CD4-positive, alpha-beta memory T cell (primary cell): ENCODE measurements around the gene BTF3. TPM values are rescaled to one million over a fixed set of nuclear protein-coding genes. Genes with fewer than 3 reads are reported as not detected.

Experiments used
- CTCF ChIA-PET: fragments of 350-600 bp; sonication (Branson Sonifier 250); formaldehyde crosslinking; loops from one replicate; lab custom pipeline; 2021; ENCODE audit warnings: inconsistent platforms; ENCODE audit not compliant: partially characterized antibody; lab: Charles Lee
- POLR2A ChIA-PET: fragments of 350-600 bp; sonication (Branson Sonifier 250); formaldehyde crosslinking; loops from one replicate; lab custom pipeline; 2021; ENCODE audit not compliant: partially characterized antibody; lab: Charles Lee
- DNase-seq, 5 donors: peaks; one replicate each; pipeline versions ENCODE4 v3.0.0 to v3.0.0-alpha.2; 2020 to 2022; ENCODE audit warnings: mixed read lengths in 1 of 5
- H3K27ac ChIP-seq: one replicate; pipeline ENCODE4 v1.7.0; 2013; ENCODE audit warnings: low read depth, low read length
- H3K27me3 ChIP-seq: 2 replicates; pipeline ENCODE4 v1.7.0; 2013; ENCODE audit warnings: mild to moderate bottlenecking, low read length, moderate library complexity; ENCODE audit not compliant: insufficient read depth
- H3K36me3 ChIP-seq: 2 replicates; pipeline ENCODE4 v1.7.0; 2013; ENCODE audit warnings: mild to moderate bottlenecking, low read length, moderate library complexity; ENCODE audit not compliant: insufficient read depth
- H3K4me1 ChIP-seq: 2 replicates; pipeline ENCODE4 v1.7.0; 2013; ENCODE audit warnings: mild to moderate bottlenecking, low read length, moderate library complexity; ENCODE audit not compliant: insufficient read depth
- H3K4me3 ChIP-seq, 2 donors: one replicate each; pipeline ENCODE4 v1.7.0; 2013; ENCODE audit warnings: low read length in 2 of 2, mild to moderate bottlenecking in 1 of 2
- H3K9me3 ChIP-seq, 2 donors: one replicate each; pipeline ENCODE4 v1.7.0; 2013; ENCODE audit warnings: low read length in 2 of 2, control low read depth in 1 of 2; ENCODE audit not compliant: control insufficient read depth in 1 of 2
- H3K27ac Mint-ChIP-seq, 7 donors: one replicate each; pipeline ENCODE4 v1.8.0; 2020 to 2021; ENCODE audit warnings: mixed read lengths in 7 of 7, mild to moderate bottlenecking in 6 of 7, inconsistent platforms in 3 of 7, moderate library complexity in 3 of 7
- H3K27me3 Mint-ChIP-seq, 2 donors: one replicate each; pipeline ENCODE4 v1.8.0; 2020 to 2021; ENCODE audit warnings: mixed read lengths in 2 of 2
- H3K36me3 Mint-ChIP-seq, 2 donors: one replicate each; pipeline ENCODE4 v1.8.0; 2020 to 2021; ENCODE audit warnings: mixed read lengths in 2 of 2, inconsistent platforms in 1 of 2, mild to moderate bottlenecking in 1 of 2
- H3K4me1 Mint-ChIP-seq, 4 donors: one replicate each; pipeline ENCODE4 v1.8.0; 2020 to 2021; ENCODE audit warnings: mixed read lengths in 4 of 4, mild to moderate bottlenecking in 1 of 4
- H3K4me3 Mint-ChIP-seq, 8 donors: one replicate each; pipeline ENCODE4 v1.8.0; 2020 to 2021; ENCODE audit warnings: mixed read lengths in 8 of 8, mild to moderate bottlenecking in 7 of 8, moderate library complexity in 6 of 8, inconsistent platforms in 3 of 8
- H3K9me3 Mint-ChIP-seq, 8 donors: one replicate each; pipeline ENCODE4 v1.8.0; 2020 to 2021; ENCODE audit warnings: mixed read lengths in 8 of 8, mild to moderate bottlenecking in 5 of 8, inconsistent platforms in 3 of 8, moderate library complexity in 1 of 8
- intact Hi-C: fragments of 100-400 bp; cut with micrococcal nuclease; formaldehyde crosslinking; loops from one replicate; pipeline ENCODE4 v1.15.1; 2023
- polyA plus RNA-seq, 2 donors: library from polyadenylated mRNA; unstranded; fragments of 300-500 nt; fragmentation: Illumina TruSeq; gene quantifications; one replicate each; pipeline ENCODE4 v1.2.3, GENCODE V29; 2021
- total RNA-seq, 2 experiments: library from RNA; stranded (reverse); gene quantifications; one replicate each; pipeline ENCODE4 v1.2.3, GENCODE V29; 2021

Gene BTF3
- total and polyA plus RNA-seq, 4 experiments from 2014 or later, result 538 to 779 (median 657) TPM

DNA sequence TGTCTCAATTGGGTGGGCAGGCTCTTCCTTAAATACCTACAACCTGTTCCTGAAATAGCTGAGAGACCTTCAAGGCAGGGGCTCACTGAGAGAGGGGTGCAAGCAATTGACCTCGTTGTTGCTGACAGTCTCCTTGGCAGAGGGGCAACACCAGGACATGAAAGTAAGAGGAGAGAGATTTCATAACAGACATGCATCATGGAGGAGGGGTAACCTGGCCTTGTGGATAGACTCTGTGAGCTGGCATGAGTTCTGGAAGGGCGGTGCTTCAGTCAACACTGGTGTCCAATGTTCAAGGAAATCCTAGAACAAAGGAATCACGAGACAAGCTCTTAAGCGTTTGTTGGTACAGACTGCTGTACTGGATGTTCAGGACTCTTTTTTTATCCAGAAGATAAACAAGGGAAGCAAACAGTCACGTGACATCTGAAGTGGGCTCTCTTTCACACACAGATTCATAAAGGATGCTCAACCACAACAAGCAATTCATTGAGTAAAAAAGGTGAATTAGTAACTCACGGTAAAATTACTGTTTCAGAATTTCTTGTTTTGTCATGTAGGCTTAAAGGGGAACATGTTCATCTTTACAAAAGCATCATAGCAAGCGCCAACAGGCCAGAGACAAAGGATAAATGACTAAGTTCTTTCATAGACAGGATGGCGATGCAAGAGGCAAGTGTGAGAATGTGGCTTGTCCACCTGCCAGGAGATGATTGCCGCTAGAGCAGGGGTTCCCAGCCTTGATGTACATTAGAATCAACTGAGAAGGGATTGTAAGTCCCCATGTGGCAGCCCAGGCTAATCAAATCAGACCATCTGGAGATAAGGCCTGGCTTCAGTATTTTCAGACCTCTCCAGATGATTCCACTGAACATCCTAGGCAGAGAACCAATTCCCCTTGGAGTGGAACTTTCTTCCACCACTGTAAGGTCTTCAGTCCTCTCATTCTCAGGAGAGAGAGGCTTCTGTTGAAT, 46.5 kb downstream of the BTF3 start:
- H3K27ac Mint-ChIP-seq, result no peak overlapping the region
- no peak overlapping the region for H3K27ac ChIP-seq
- H3K27me3 Mint-ChIP-seq, result peaks cover 12 to 30% of the 10 kb centered on the region in 2 donors
- no peaks in the 10 kb centered on the region for H3K4me1 ChIP-seq
- no peak for DNase-seq
- H3K4me3 ChIP-seq, result no peak overlapping the region
- no peaks in the 10 kb centered on the region for H3K36me3 ChIP-seq
- H3K36me3 Mint-ChIP-seq, result no peaks in the 10 kb centered on the region
- intact Hi-C loops, result no loop called here
- CTCF ChIA-PET, result interaction anchor here (1.3 to 1.5 kb wide), 2 partner anchors 10 to 15 kb away, joined by 3 to 4 read pairs; no protein-coding TSS in a partner anchor
- no peak overlapping the region for H3K4me3 Mint-ChIP-seq
- no peaks in the 10 kb centered on the region for H3K9me3 Mint-ChIP-seq
- H3K4me1 Mint-ChIP-seq, result no peaks in the 10 kb centered on the region
- H3K9me3 ChIP-seq, result no peaks in the 10 kb centered on the region
- POLR2A ChIA-PET, result no interaction called here
- H3K27me3 ChIP-seq, result no peaks in the 10 kb centered on the region

DNA sequence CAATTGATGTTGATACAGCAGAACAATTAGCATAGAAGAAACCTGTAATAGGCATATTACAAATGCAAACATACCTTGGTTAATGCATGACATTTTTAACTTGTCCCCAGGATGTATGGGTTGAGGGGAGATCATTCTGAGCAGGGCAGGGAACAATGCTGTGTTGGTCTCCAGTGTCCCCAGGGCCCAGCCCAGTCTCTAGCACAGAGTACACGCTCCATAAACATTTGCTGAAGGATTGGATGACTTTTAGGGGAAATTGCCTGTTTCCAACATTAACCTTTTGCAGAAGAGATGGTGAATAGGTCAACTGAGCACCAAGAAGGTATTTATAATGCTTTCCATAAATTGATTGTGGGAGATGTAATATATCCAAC, 47.1 kb downstream of the BTF3 start:
- Histone ChIP-seq H3K27ac (no peak overlapping the region), H3K4me3 (no peak overlapping the region), H3K36me3 (no peaks in the 10 kb centered on the region), H3K9me3 (no peaks in the 10 kb centered on the region), H3K27me3 (no peaks in the 10 kb centered on the region), H3K4me1 (no peaks in the 10 kb centered on the region)
- peaks cover 10 to 24% of the 10 kb centered on the region in 2 donors for H3K27me3 Mint-ChIP-seq
- H3K27ac Mint-ChIP-seq, result no peak overlapping the region
- POLR2A ChIA-PET, result no interaction called here
- no peak overlapping the region for H3K4me3 Mint-ChIP-seq
- no peaks in the 10 kb centered on the region for H3K36me3 Mint-ChIP-seq
- CTCF ChIA-PET, result interaction anchor here (1.7 kb wide), 1 partner anchor 9 kb away, joined by 5 read pairs; no protein-coding TSS in a partner anchor
- no peaks in the 10 kb centered on the region for H3K4me1 Mint-ChIP-seq
- intact Hi-C loops, result no loop called here
- no peak for DNase-seq
- H3K9me3 Mint-ChIP-seq, result no peaks in the 10 kb centered on the region

- peaks cover 0 to 1% (median 0%) of the 10 kb centered on the region in 4 donors for H3K4me1 Mint-ChIP-seq
- POLR2A ChIA-PET, result no interaction called here
- CTCF ChIA-PET, result no interaction called here
- no peak overlapping the region for H3K4me3 Mint-ChIP-seq
- no peaks in the 10 kb centered on the region for H3K9me3 Mint-ChIP-seq
- no peaks in the 10 kb centered on the region for H3K27me3 ChIP-seq
- H3K36me3 ChIP-seq, result peaks cover 20% of the 10 kb centered on the region
- no peaks in the 10 kb centered on the region for H3K9me3 ChIP-seq
- H3K4me1 ChIP-seq, result no peaks in the 10 kb centered on the region
- H3K4me3 ChIP-seq, result no peak overlapping the region
- peaks cover 18 to 23% of the 10 kb centered on the region in 2 donors for H3K36me3 Mint-ChIP-seq
- no peak overlapping the region for H3K27ac Mint-ChIP-seq
- DNase-seq, result no peak
- intact Hi-C loops, result no loop called here
- H3K27ac ChIP-seq, result no peak overlapping the region
- H3K27me3 Mint-ChIP-seq, result peaks cover 0 to 5% of the 10 kb centered on the region in 2 donors
Observed at GRCh38 chr5:73550016-73550415, 51.8 kb downstream of the BTF3 start.

- H3K36me3 Mint-ChIP-seq, result peaks cover 33 to 40% of the 10 kb centered on the region in 2 donors
- CTCF ChIA-PET, result no interaction called here
- no peaks in the 10 kb centered on the region for H3K9me3 Mint-ChIP-seq
- no peak overlapping the region for H3K27ac ChIP-seq
- H3K9me3 ChIP-seq, result no peaks in the 10 kb centered on the region
- DNase-seq, result no peak
- H3K27me3 Mint-ChIP-seq, result no peaks in the 10 kb centered on the region
- H3K27ac Mint-ChIP-seq, result no peak overlapping the region
- H3K27me3 ChIP-seq, result no peaks in the 10 kb centered on the region
- no peaks in the 10 kb centered on the region for H3K4me1 ChIP-seq
- intact Hi-C loops, result no loop called here
- H3K36me3 ChIP-seq, result peaks cover 28% of the 10 kb centered on the region
- H3K4me3 ChIP-seq, result no peak overlapping the region
- POLR2A ChIA-PET, result interaction anchor here (2.0 kb wide), 1 partner anchor 13 kb away, joined by 6 read pairs; the partner anchor contains the start of genes ANKRA2 and UTP15
- H3K4me1 Mint-ChIP-seq, result peaks cover 0 to 1% (median 0%) of the 10 kb centered on the region in 4 donors
- no peak overlapping the region for H3K4me3 Mint-ChIP-seq
Observed at GRCh38 chr5:73552642-73553041, 54.4 kb downstream of the BTF3 start.

Other genes starting within 250 kb of the BTF3 start
- gene FOXD1, start 49.7 kb upstream of the BTF3 start, total RNA-seq, result not detected
- under 1 TPM in 1 of 2 donors, not detected in 1; 0.08 TPM for gene FOXD1, start 49.7 kb upstream of the BTF3 start, polyA plus RNA-seq
- gene ANKRA2, start 67.2 kb downstream of the BTF3 start, total RNA-seq, result 10 to 100 TPM; 51.9 to 59.4 TPM
- gene ANKRA2, start 67.2 kb downstream of the BTF3 start, polyA plus RNA-seq, result 10 to 100 TPM; 15.9 to 28.4 TPM
- gene UTP15, start 67.3 kb downstream of the BTF3 start, total RNA-seq, result 10 to 100 TPM; 22.6 to 22.7 TPM
- gene UTP15, start 67.3 kb downstream of the BTF3 start, polyA plus RNA-seq, result 10 to 100 TPM in 1 of 2 donors, 1 to 10 TPM in 1; 5.0 to 12.7 TPM
- gene ARHGEF28, start 127.8 kb downstream of the BTF3 start, total RNA-seq, result not detected
- not detected for gene ARHGEF28, start 127.8 kb downstream of the BTF3 start, polyA plus RNA-seq